ENCODE data around the gene CDH9. TPM values are rescaled to one million over a fixed set of nuclear protein-coding genes. Genes with fewer than 3 reads are reported as not detected.

CDH9 gene
- total RNA-seq, 4 donors from 2014 or later = not detected

- Histone ChIP-seq H3K4me1 (no peaks in the 10 kb centered on the region), H3K27ac (no peak overlapping the region), H3K36me3 (no peaks in the 10 kb centered on the region), H3K27me3 (no peaks in the 10 kb centered on the region), H3K4me3 (no peak overlapping the region), H3K9me3 (no peaks in the 10 kb centered on the region)
- TF ChIP-seq POLR2A (IDR thresholded peaks at IDR 0.05) (no peak), EP300 (IDR thresholded peaks at IDR 0.05) (no peak), CTCF (IDR thresholded peaks at IDR 0.05) (no peak)
- no peak for DNase-seq (ENCODE audit: low spot score in 2 of 2)
These were observed 143.6 kb downstream of the CDH9 start for GRCh38 chr5:26894719-26895263.

DNA sequence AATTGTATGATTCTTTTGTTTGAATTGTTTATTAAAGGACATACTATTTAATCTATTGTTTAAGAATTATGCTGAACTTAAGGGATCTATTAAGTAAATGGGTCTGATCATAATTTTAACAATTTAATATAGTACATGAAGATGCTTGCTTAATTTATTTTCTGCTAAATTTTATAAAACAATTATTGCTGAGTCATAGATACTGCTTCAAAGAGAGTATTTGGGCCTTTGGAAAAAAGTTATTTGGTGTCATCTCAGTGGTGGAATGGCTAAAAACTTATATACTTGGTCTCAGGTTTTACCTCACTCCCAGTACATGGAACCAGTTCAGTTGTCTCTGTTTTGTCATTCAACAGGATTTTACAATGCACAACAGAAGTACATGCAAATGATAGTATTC is 145.3 kb downstream of the CDH9 start:
- H3K27ac ChIP-seq = no peak overlapping the region
- TF ChIP-seq POLR2A (IDR thresholded peaks at IDR 0.05) = no peak
- no peak for TF ChIP-seq EP300 (IDR thresholded peaks at IDR 0.05)
- TF ChIP-seq CTCF (IDR thresholded peaks at IDR 0.05) = no peak
- no peaks in the 10 kb centered on the region for H3K9me3 ChIP-seq
- no peak for DNase-seq (ENCODE audit: low spot score in 2 of 2)
- H3K36me3 ChIP-seq = no peaks in the 10 kb centered on the region
- no peaks in the 10 kb centered on the region for H3K27me3 ChIP-seq
- no peak overlapping the region for H3K4me3 ChIP-seq
- no peaks in the 10 kb centered on the region for H3K4me1 ChIP-seq

DNA sequence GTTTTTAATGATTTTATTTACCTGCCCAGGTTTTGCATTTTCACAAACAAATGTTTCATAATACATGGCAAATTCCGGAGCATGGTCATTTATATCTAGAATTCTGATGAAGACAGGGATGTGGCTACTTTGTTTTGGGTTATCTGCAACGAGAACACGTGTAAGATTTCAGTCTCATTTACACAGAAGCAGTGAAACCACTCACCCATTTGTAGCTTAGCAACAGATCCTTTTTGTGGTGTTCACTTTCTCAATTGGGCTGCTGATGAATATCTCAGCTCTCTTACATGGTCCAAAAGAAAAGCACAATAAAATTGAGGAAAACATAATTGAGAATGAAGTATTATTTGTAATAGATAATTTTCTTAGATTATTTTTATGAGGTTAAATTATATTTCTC is 148.6 kb downstream of the CDH9 start:
- H3K4me1 ChIP-seq = no peaks in the 10 kb centered on the region
- H3K27ac ChIP-seq = no peak overlapping the region
- TF ChIP-seq POLR2A (IDR thresholded peaks at IDR 0.05) (no peak), CTCF (IDR thresholded peaks at IDR 0.05) (no peak), EP300 (IDR thresholded peaks at IDR 0.05) (no peak)
- no peaks in the 10 kb centered on the region for H3K36me3 ChIP-seq
- H3K27me3 ChIP-seq = no peaks in the 10 kb centered on the region
- no peaks in the 10 kb centered on the region for H3K9me3 ChIP-seq
- DNase-seq (ENCODE audit: low spot score in 2 of 2) = no peak
- H3K4me3 ChIP-seq = no peak overlapping the region
- 63 to 70% methylated on average over 3 of the region's 3 CpGs for WGBS, 2 donors

DNA sequence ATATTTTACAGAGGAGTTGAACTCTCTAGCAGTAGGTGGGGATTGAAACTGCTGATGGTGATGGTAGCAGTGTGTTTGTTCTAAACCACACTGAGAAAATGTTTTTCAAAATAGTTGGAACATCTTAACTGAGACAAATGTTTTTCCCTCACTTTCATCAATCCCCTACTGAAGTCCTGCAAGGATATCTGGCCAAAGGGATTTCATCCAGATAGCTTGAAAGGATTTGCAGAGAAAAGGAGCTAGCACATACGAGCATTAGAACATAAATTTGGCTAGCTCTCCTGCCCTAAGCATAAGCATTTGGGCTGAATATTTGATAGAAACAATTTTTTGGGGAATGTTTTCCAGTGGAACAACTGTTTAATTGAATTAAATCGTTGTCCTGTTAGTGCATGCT is 153.9 kb downstream of the CDH9 start:
- DNase-seq (ENCODE audit: low spot score in 2 of 2) = no peak
- 51 to 67% methylated on average over 2 of the region's 2 CpGs for WGBS, 2 donors
- H3K4me1 ChIP-seq = no peaks in the 10 kb centered on the region
- TF ChIP-seq POLR2A (IDR thresholded peaks at IDR 0.05) (no peak), EP300 (IDR thresholded peaks at IDR 0.05) (no peak), CTCF (IDR thresholded peaks at IDR 0.05) (no peak)
- H3K9me3 ChIP-seq = no peaks in the 10 kb centered on the region
- H3K4me3 ChIP-seq = no peak overlapping the region
- H3K27me3 ChIP-seq = no peaks in the 10 kb centered on the region
- no peaks in the 10 kb centered on the region for H3K36me3 ChIP-seq
- H3K27ac ChIP-seq = no peak overlapping the region

GRCh38 chr5:26883375-26883774 is 155.0 kb downstream of the CDH9 start:
- Histone ChIP-seq H3K4me1 (no peaks in the 10 kb centered on the region), H3K4me3 (no peak overlapping the region), H3K9me3 (no peaks in the 10 kb centered on the region), H3K27me3 (no peaks in the 10 kb centered on the region), H3K36me3 (no peaks in the 10 kb centered on the region), H3K27ac (no peak overlapping the region)
- 80 to 88% methylated on average over 5 of the region's 5 CpGs for WGBS, 2 donors
- no peak for DNase-seq (ENCODE audit: low spot score in 2 of 2)
- TF ChIP-seq EP300 (IDR thresholded peaks at IDR 0.05) = no peak
- no peak for TF ChIP-seq CTCF (IDR thresholded peaks at IDR 0.05)
- TF ChIP-seq POLR2A (IDR thresholded peaks at IDR 0.05) = no peak

Data from tibial nerve (tissue), 4 donors.